Chondrocyte (in vitro differentiated cells): ENCODE results near the gene BCAM. TPM values are rescaled to one million over a fixed set of nuclear protein-coding genes. Genes with fewer than 3 reads are reported as not detected.

Experiments
- DNase-seq: peaks from one replicate; pipeline ENCODE4 v3.0.0; 2021; ENCODE audit warnings: mixed read lengths, low spot score
- H3K27ac Mint-ChIP-seq: one replicate; pipeline ENCODE4 v1.8.0; 2021; ENCODE audit warnings: mild to moderate bottlenecking, moderate library complexity, mixed read lengths; ENCODE audit not compliant: unreplicated experiment
- H3K27me3 Mint-ChIP-seq: 2 replicates; pipeline ENCODE4 v1.8.0; 2021; ENCODE audit warnings: low read depth, mixed read lengths
- H3K36me3 Mint-ChIP-seq: 2 replicates; pipeline ENCODE4 v1.8.0; 2021; ENCODE audit warnings: low read depth, mixed read lengths
- H3K4me1 Mint-ChIP-seq: 2 replicates; pipeline ENCODE4 v1.8.0; 2021; ENCODE audit warnings: low read depth, mild to moderate bottlenecking, mixed read lengths
- H3K4me3 Mint-ChIP-seq: one replicate; pipeline ENCODE4 v1.8.0; 2021; ENCODE audit warnings: mild to moderate bottlenecking, moderate library complexity, mixed read lengths; ENCODE audit not compliant: unreplicated experiment
- H3K9me3 Mint-ChIP-seq: 2 replicates; pipeline ENCODE4 v1.8.0; 2021; ENCODE audit warnings: low read depth, mixed read lengths
- total RNA-seq: library from RNA; stranded (reverse); gene quantifications from 3 replicates; pipeline ENCODE4 v1.2.1, GENCODE V29; 2021
- TF ChIP-seq, protein P1 (sequence below): fragments of 200-600 bp; sonication (generic); IDR thresholded peaks from 2 replicates; pipeline ENCODE4 v1.5.0; 2021; ENCODE audit warnings: antibody characterized with exemption, mild to moderate bottlenecking, moderate library complexity

The BCAM gene
- total RNA-seq, 1 donor from 2014 or later: 15.1 TPM

DNA sequence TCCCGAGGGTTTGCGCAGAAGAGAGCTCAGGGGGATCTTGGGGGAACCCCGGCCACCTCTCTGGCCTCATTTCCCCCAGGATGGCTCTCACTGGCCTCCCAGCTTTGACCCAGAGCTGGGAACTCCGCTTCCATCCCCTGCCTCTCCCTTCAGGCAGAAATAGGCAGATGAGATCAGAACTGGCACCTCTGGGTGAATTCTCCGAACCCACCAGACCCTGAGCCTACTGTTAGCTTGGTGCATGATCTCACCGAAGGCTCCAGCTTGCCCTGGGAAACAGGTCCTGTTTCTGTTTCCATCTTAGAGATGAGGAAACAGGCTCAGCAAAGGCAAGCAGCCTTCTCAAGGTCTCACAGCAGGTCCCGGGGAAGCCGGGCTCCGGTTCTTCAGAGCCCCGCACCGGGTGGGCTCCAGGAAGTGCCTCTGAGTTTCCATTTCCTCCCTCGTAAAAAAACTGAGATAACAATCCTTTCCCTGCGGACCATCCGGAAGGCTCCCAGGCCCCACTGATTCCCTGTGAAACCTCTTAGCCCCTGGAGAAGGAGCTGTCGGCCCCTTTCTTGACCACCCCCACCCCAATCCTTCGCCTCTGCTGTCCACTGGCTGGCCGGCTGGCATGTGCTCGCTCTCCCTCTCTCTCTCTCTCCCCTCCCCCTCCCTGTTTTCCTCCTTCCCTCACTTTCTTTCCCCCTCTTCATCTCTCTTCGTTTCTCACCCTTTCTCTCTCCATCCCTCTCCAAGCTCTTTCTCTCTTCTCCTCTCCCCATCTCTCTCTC, 39.3 kb downstream of the BCAM start:
- H3K4me3 Mint-ChIP-seq: peak overlapping the region; percentile 92
- peaks cover 37% of the 10 kb centered on the region for H3K4me1 Mint-ChIP-seq
- H3K9me3 Mint-ChIP-seq: no peaks in the 10 kb centered on the region
- TF ChIP-seq, protein P1, sequence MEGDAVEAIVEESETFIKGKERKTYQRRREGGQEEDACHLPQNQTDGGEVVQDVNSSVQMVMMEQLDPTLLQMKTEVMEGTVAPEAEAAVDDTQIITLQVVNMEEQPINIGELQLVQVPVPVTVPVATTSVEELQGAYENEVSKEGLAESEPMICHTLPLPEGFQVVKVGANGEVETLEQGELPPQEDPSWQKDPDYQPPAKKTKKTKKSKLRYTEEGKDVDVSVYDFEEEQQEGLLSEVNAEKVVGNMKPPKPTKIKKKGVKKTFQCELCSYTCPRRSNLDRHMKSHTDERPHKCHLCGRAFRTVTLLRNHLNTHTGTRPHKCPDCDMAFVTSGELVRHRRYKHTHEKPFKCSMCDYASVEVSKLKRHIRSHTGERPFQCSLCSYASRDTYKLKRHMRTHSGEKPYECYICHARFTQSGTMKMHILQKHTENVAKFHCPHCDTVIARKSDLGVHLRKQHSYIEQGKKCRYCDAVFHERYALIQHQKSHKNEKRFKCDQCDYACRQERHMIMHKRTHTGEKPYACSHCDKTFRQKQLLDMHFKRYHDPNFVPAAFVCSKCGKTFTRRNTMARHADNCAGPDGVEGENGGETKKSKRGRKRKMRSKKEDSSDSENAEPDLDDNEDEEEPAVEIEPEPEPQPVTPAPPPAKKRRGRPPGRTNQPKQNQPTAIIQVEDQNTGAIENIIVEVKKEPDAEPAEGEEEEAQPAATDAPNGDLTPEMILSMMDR: no peak
- no peaks in the 10 kb centered on the region for H3K36me3 Mint-ChIP-seq
- no peaks in the 10 kb centered on the region for H3K27me3 Mint-ChIP-seq
- peak overlapping the region; percentile 95 for H3K27ac Mint-ChIP-seq
- DNase-seq: no peak

DNA sequence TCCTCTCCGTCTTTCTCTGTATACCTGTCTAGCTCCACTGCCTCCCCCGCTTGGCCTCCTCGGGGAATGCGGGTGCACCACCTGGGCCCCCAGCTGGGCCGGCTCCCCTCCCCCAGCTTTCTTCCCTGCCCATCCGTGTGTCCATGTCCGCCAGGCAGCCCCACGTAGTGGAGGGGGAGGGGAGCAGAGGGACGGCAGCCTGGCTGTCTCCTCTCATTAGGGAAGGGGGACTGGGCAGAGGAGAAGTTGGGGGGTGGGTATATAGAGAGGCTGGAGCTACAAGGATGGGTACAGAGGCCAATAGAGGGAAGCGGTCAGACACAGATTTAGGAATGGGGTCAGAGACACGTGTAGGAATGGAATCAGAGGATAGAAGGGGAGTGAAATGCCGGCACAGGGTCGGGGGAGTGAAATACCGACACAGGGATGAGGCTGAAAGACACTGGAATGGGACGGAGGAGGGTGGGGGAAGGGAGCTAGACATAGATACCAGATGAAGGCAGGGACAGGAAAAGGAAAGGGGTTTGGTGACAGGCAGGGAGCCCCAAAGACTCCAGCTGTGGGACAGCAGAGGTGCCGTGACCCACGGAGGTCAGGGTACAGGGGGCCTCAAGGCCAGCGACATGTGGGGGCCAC, 40.0 kb downstream of the BCAM start:
- no peaks in the 10 kb centered on the region for H3K9me3 Mint-ChIP-seq
- H3K4me3 Mint-ChIP-seq: peak overlapping the region; percentile 92
- H3K27ac Mint-ChIP-seq: peak overlapping the region; percentile 95
- H3K36me3 Mint-ChIP-seq: peaks cover 3% of the 10 kb centered on the region
- no peaks in the 10 kb centered on the region for H3K27me3 Mint-ChIP-seq
- peaks cover 40% of the 10 kb centered on the region for H3K4me1 Mint-ChIP-seq
- TF ChIP-seq, protein P1: no peak
- DNase-seq: no peak

DNA sequence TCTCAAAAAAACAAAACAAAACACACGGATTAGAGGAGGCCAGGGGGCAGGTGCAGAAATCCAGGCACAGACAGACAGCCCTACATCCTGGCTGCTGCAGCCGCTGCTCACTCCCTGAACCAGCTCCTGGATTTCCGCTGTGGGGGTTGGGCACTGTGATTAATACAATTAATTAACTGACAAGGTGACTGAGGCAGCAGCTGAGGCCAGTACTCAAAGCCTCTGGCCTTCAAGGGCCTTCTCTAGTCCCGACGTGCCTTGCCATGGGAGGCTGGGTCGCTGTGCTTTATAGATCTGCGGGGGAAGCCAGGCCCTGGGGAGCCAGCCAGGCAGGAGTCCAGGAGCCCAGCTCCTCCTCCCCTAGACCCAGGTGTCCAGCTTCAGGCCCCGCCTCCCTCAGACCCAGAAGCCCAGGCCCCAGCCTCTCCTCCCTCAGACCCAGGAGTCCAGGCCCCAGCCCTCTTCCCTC, 41.8 kb downstream of the BCAM start:
- Mint-ChIP-seq H3K9me3 (no peaks in the 10 kb centered on the region), H3K27ac (no peak overlapping the region), H3K4me3 (no peak overlapping the region), H3K36me3 (peaks cover 5% of the 10 kb centered on the region), H3K27me3 (no peaks in the 10 kb centered on the region), H3K4me1 (peaks cover 39% of the 10 kb centered on the region)
- TF ChIP-seq, protein P1: no peak
- DNase-seq: no peak

DNA sequence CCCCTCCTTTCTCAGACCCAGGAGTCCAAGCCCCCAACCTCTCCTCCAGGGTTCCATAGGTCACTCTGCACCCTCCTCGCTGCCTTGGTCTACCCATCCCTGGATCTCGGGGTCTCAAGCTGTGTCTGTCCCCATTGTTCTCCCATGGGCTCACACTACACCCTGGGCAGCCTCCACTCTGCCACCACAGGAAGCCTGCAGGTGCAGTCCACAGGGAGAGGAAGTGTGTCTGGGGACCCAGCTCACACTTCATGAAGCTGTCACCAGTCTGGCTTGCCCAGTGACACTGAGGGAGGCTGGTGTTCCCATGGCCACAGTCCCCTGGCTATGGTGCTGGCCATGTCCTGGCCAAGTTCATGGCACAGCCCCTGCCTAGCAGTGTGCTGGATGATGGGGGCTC, 42.5 kb downstream of the BCAM start:
- DNase-seq: no peak
- Mint-ChIP-seq H3K36me3 (peaks cover 7% of the 10 kb centered on the region), H3K4me3 (no peak overlapping the region), H3K27ac (peak overlapping the region; percentile 65), H3K9me3 (no peaks in the 10 kb centered on the region), H3K27me3 (no peaks in the 10 kb centered on the region), H3K4me1 (peaks cover 46% of the 10 kb centered on the region)
- TF ChIP-seq, protein P1: no peak

DNA sequence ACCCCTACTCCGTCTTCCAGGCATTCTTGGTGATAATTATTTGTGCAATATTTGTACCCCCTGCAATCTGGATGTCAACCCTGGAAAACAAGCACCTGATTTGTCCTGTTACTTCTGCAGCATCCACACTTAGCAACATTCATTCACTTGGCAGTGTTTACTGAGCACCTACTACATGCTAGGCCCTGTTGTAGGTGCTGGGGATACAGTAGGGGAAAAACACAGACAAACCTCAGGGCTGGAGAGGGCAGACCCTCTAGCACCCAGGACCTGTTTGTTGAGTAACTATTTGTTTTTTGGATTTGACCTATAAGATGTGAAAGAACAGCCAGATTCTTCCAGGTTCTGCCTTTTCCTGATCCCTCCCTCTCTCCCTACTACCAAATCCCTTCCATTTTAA, 46.7 kb downstream of the BCAM start:
- DNase-seq: no peak
- TF ChIP-seq, protein P1: no peak
- H3K36me3 Mint-ChIP-seq: peaks cover 10% of the 10 kb centered on the region
- no peak overlapping the region for H3K27ac Mint-ChIP-seq
- no peaks in the 10 kb centered on the region for H3K27me3 Mint-ChIP-seq
- H3K4me3 Mint-ChIP-seq: no peak overlapping the region
- peaks cover 31% of the 10 kb centered on the region for H3K4me1 Mint-ChIP-seq
- no peaks in the 10 kb centered on the region for H3K9me3 Mint-ChIP-seq
